Ascending aorta (tissue), 2 donors: Measurements from ENCODE around the gene NID2. TPM values are rescaled to one million over a fixed set of nuclear protein-coding genes. Genes with fewer than 3 reads are reported as not detected.
A peak's percentile ranks its signal among the peaks of the same experiment; 100 is the strongest.

ENCODE experiments used
- DNase-seq, 2 donors: peaks; one replicate each; pipeline ENCODE4 v3.0.0-alpha.2; 2019; ENCODE audit warnings: low spot score in 2 of 2
- H3K27ac ChIP-seq, 2 donors: fragments of 200-600 bp; sonication (generic); one replicate each; pipeline ENCODE4 v1.5.1; 2016 to 2017; ENCODE audit warnings: mild to moderate bottlenecking in 1 of 2
- H3K27me3 ChIP-seq: fragments of 200-600 bp; sonication (generic); one replicate; pipeline ENCODE4 v1.5.1; 2017
- H3K36me3 ChIP-seq, 2 donors: fragments of 200-600 bp; sonication (generic); one replicate each; pipeline ENCODE4 v1.5.1; 2016
- H3K4me1 ChIP-seq, 2 donors: fragments of 200-600 bp; sonication (generic); one replicate each; pipeline ENCODE4 v1.5.1; 2016 to 2017; ENCODE audit warnings: mild to moderate bottlenecking in 1 of 2
- H3K4me3 ChIP-seq, 2 donors: fragments of 200-600 bp; sonication (generic); one replicate each; pipeline ENCODE4 v1.5.1; 2016 to 2017; ENCODE audit warnings: mild to moderate bottlenecking in 1 of 2
- H3K9me3 ChIP-seq, 2 donors: fragments of 200-600 bp; sonication (generic); one replicate each; pipeline ENCODE4 v1.5.1; 2016
- CTCF ChIP-seq, 3 experiments: fragments of 200-600 bp in 2 of 3; fragments of 450-650 bp in 1 of 3; sonication (generic) in 2 of 3; IDR thresholded peaks; one replicate each; pipeline ENCODE4 v1.5.1; 2016 to 2019; ENCODE audit warnings: antibody characterized with exemption in 3 of 3, mild to moderate bottlenecking in 1 of 3, moderate library complexity in 1 of 3
- intact Hi-C: fragments of 100-400 bp; cut with DNase I; formaldehyde crosslinking; loops from one replicate; pipeline ENCODE4 v1.15.1; 2023
- total RNA-seq: library from RNA; depleted of rRNA; stranded (reverse); fragments of >200 nt; gene quantifications from one replicate; pipeline ENCODE4 v1.1.0, GENCODE V29; 2016

NID2 gene, protein sequence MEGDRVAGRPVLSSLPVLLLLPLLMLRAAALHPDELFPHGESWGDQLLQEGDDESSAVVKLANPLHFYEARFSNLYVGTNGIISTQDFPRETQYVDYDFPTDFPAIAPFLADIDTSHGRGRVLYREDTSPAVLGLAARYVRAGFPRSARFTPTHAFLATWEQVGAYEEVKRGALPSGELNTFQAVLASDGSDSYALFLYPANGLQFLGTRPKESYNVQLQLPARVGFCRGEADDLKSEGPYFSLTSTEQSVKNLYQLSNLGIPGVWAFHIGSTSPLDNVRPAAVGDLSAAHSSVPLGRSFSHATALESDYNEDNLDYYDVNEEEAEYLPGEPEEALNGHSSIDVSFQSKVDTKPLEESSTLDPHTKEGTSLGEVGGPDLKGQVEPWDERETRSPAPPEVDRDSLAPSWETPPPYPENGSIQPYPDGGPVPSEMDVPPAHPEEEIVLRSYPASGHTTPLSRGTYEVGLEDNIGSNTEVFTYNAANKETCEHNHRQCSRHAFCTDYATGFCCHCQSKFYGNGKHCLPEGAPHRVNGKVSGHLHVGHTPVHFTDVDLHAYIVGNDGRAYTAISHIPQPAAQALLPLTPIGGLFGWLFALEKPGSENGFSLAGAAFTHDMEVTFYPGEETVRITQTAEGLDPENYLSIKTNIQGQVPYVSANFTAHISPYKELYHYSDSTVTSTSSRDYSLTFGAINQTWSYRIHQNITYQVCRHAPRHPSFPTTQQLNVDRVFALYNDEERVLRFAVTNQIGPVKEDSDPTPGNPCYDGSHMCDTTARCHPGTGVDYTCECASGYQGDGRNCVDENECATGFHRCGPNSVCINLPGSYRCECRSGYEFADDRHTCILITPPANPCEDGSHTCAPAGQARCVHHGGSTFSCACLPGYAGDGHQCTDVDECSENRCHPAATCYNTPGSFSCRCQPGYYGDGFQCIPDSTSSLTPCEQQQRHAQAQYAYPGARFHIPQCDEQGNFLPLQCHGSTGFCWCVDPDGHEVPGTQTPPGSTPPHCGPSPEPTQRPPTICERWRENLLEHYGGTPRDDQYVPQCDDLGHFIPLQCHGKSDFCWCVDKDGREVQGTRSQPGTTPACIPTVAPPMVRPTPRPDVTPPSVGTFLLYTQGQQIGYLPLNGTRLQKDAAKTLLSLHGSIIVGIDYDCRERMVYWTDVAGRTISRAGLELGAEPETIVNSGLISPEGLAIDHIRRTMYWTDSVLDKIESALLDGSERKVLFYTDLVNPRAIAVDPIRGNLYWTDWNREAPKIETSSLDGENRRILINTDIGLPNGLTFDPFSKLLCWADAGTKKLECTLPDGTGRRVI (N-terminal part only)
- 12.2 TPM for total RNA-seq

DNA sequence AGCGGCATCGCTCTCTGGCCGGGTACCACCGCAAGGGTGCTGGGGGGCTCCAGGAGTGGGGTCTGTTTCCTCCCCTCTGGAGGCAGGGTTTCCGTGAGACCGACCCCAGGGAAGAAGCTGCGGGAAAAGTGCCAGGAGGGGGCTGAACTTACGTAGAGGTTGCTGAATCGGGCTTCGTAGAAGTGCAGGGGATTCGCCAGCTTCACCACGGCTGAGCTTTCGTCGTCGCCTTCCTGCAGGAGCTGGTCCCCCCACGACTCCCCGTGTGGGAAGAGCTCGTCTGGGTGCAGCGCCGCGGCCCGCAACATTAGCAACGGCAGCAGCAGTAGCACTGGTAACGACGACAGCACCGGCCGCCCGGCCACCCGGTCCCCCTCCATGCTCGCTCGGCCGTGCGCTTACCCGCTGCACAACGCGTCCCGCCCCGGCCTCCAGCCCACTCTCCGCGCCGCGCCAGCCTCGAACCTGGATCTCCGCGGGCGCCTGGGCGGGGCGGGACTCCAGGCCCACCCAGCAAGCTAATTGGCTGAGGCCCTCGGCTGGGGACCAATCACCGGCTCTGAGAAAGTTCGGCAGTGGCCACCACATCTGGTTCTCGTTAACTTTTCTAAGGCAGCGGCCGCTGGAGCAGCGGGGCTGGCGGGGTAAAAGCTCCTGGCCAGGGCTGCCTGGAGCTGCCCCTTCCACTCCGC, at the start of gene NID2:
NID2 (minus strand) TSS at position 445 of the 692 bp plus-strand sequence; CDS start at position 380, 65 bp downstream.
- Histone ChIP-seq H3K27ac (peak within 1 kb of the TSS; percentile 77 to 88), H3K4me3 (peak within 1 kb of the TSS; percentile 60 to 83), H3K9me3 (no peaks in the 10 kb centered on the region), H3K27me3 (no peaks in the 10 kb centered on the region), H3K36me3 (no peaks in the 10 kb centered on the region), H3K4me1 (peaks cover 2 to 3% of the 10 kb centered on the region in 2 donors)
- DNase-seq: peak in 1 of 2 donors; percentile 90
- peak in 1 of 3 experiments; percentile 9 for TF ChIP-seq CTCF (IDR thresholded peaks at IDR 0.05)
- intact Hi-C loops: loop anchor here (2.0 to 10.0 kb wide), 4 partner anchors 24 to 414 kb away; partner anchors contain the start of genes FRMD6 and RTRAF

DNA sequence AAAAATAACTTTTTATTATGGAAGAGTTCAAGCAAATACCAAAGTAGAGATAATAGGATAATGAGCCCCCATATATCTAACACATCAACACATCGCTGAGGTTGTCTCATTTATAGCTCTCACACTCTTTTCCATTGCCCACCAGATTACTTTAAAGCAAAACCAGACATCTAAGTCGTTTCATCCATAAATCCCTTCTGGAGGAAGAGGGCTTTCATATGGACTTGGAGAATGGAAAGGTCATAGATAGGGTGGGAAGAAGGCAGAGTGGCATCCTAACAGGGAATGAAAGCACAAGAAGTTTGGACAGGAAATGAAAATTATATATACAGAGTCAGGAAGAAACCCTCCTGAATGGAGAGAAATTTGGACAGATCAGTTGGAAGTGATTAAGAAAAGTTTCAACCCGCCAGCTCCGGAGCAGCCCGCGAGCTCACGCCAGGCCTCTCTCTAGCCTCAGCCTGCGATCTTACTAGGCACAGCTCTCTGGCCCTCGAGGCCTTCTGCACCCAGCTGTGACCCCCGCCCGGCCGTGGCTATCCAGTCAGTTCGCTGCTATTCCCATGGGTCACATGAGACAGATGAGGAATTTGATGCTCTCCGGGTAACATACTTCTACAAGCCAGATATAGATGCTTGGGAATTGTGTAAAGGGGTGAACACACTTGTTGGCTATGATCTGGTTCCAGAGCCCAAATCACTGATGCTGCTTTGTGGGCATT, 48.4 kb upstream of the NID2 start:
- H3K4me3 ChIP-seq: no peak overlapping the region
- H3K36me3 ChIP-seq: no peaks in the 10 kb centered on the region
- H3K9me3 ChIP-seq: no peaks in the 10 kb centered on the region
- TF ChIP-seq CTCF (IDR thresholded peaks at IDR 0.05): no peak
- DNase-seq: no peak
- no peaks in the 10 kb centered on the region for H3K4me1 ChIP-seq
- no peak overlapping the region for H3K27ac ChIP-seq
- H3K27me3 ChIP-seq: no peaks in the 10 kb centered on the region
- intact Hi-C loops: no loop called here

GRCh38 chr14:52115286-52115685, 46.4 kb upstream of the NID2 start:
- H3K9me3 ChIP-seq: no peaks in the 10 kb centered on the region
- H3K27me3 ChIP-seq: no peaks in the 10 kb centered on the region
- H3K36me3 ChIP-seq: no peaks in the 10 kb centered on the region
- no peak for TF ChIP-seq CTCF (IDR thresholded peaks at IDR 0.05)
- no peak overlapping the region for H3K4me3 ChIP-seq
- DNase-seq: no peak
- intact Hi-C loops: no loop called here
- no peak overlapping the region for H3K27ac ChIP-seq
- H3K4me1 ChIP-seq: no peaks in the 10 kb centered on the region

GRCh38 chr14:52112336-52113018, 43.6 kb upstream of the NID2 start:
- Histone ChIP-seq H3K4me1 (no peaks in the 10 kb centered on the region), H3K4me3 (no peak overlapping the region), H3K27ac (no peak overlapping the region), H3K9me3 (no peaks in the 10 kb centered on the region), H3K27me3 (no peaks in the 10 kb centered on the region), H3K36me3 (no peaks in the 10 kb centered on the region)
- intact Hi-C loops: no loop called here
- TF ChIP-seq CTCF (IDR thresholded peaks at IDR 0.05): no peak
- no peak for DNase-seq
